HepG2 (cell line): ENCODE measurements around the gene AMIGO3. TPM values are rescaled to one million over a fixed set of nuclear protein-coding genes. Genes with fewer than 3 reads are reported as not detected.

Experiments used
- ATAC-seq: fragments of 200-7000 bp; cut with Tn5 transposase; 3 replicates; pipeline ENCODE4 v1.9.1; 2020; ENCODE audit warnings: mild to moderate bottlenecking, moderate library complexity
- Bru-seq: library from RNA; stranded (reverse); fragments of 400-500 nt; gene quantifications from one replicate; lab custom pipeline; 2021; lab: Mats Ljungman, UMichigan
- BruChase-seq, 2 experiments: library from RNA; stranded (reverse); fragments of 400-500 nt; gene quantifications; one replicate each; lab custom pipeline; 2021; lab: Mats Ljungman, UMichigan
- BruUV-seq: library from RNA; stranded (reverse); fragments of 400-500 nt; replicated peaks from 2 replicates; lab custom pipeline; 2021; lab: Mats Ljungman, UMichigan
- CTCF ChIA-PET: fragments of 300-600 bp; formaldehyde crosslinking; extraction: SDS; loops from one replicate; lab custom pipeline; 2021; ENCODE audit warnings: low total read pairs, inconsistent platforms, low intra/inter-chr PET ratio; lab: Yijun Ruan, JAX
- POLR2A ChIA-PET: fragments of 350-600 bp; sonication (Branson Sonifier 250); formaldehyde crosslinking; loops from one replicate; lab custom pipeline; 2020; ENCODE audit warnings: antibody characterized with exemption, inconsistent platforms; lab: Yijun Ruan, JAX
- DNase-seq: peaks from one replicate; pipeline ENCODE4 v3.0.0-alpha.2; 2015; ENCODE audit warnings: low spot score
- FAIRE-seq: peaks from 3 replicates; lab custom pipeline; 2011; peaks lifted over from hg19 to GRCh38; lab: Jason Lieb, UNC
- H2AFZ ChIP-seq: one replicate; pipeline ENCODE4 v1.6.1; 2011; ENCODE audit warnings: low read length, inconsistent platforms
- H3K27ac ChIP-seq: fragments of 300-600 bp; 3 replicates; pipeline ENCODE4 v1.8.0; 2011; ENCODE audit warnings: mixed run types, mild to moderate bottlenecking, mixed read lengths, low read length, inconsistent platforms; ENCODE audit not compliant: insufficient read depth; ENCODE audit errors: extremely low read length
- H3K27me3 ChIP-seq, 2 experiments: fragments of 200-600 bp in 1 of 2; 2 replicates in 1 of 2; 3 replicates in 1 of 2; pipeline versions ENCODE4 v1.6.0 to v1.8.0; 2011; ENCODE audit warnings: low read length in 2 of 2, mild to moderate bottlenecking in 2 of 2, moderate library complexity in 2 of 2, inconsistent platforms in 1 of 2; ENCODE audit not compliant: insufficient read depth in 2 of 2, control insufficient read depth in 1 of 2
- H3K36me3 ChIP-seq, 2 experiments: fragments of 200-600 bp in 1 of 2; replicated peaks in 1 of 2; 2 replicates in 1 of 2; 3 replicates in 1 of 2; pipeline versions ENCODE4 v1.5.1 to v1.8.0; 2011; ENCODE audit warnings: low read length in 2 of 2, inconsistent platforms in 1 of 2; ENCODE audit not compliant: insufficient read depth in 2 of 2, control insufficient read depth in 1 of 2
- H3K4me1 ChIP-seq: 2 replicates; pipeline ENCODE4 v1.5.1; 2012; ENCODE audit warnings: low read length, inconsistent platforms; ENCODE audit not compliant: insufficient read depth
- H3K4me2 ChIP-seq: 2 replicates; pipeline ENCODE4 v1.6.0; 2011; ENCODE audit warnings: low read depth, low read length, inconsistent platforms
- H3K4me3 ChIP-seq, 3 experiments: fragments of 200-600 bp in 1 of 3; sonication (generic), shearing (Covaris generic) in 1 of 3; replicated peaks in 1 of 3; 2 replicates each; pipeline ENCODE4 v1.5.1; 2011 to 2016; ENCODE audit warnings: low read length in 3 of 3, inconsistent platforms in 2 of 3, low read depth in 2 of 3, mild to moderate bottlenecking in 2 of 3, control low read depth in 1 of 3, mixed read lengths in 1 of 3; ENCODE audit not compliant: insufficient read depth in 1 of 3
- H3K79me2 ChIP-seq: one replicate; pipeline ENCODE4 v1.6.1; 2011; ENCODE audit warnings: low read length, inconsistent platforms; ENCODE audit not compliant: insufficient read depth
- H3K9ac ChIP-seq: 2 replicates; pipeline ENCODE4 v1.6.0; 2011; ENCODE audit warnings: mild to moderate bottlenecking, low read depth, low read length, inconsistent platforms; ENCODE audit not compliant: insufficient read depth
- H3K9me3 ChIP-seq: 2 replicates; pipeline ENCODE4 v1.5.1; 2012; ENCODE audit warnings: mild to moderate bottlenecking, low read length
- H4K20me1 ChIP-seq: 2 replicates; pipeline ENCODE4 v1.6.0; 2011; ENCODE audit warnings: inconsistent platforms, mild to moderate bottlenecking, low read length, moderate library complexity; ENCODE audit not compliant: insufficient read depth
- AGO2 ChIP-seq: fragments of 200-400 bp; formaldehyde crosslinking; optimal IDR thresholded peaks from 2 replicates; pipeline ENCODE3; 2017; ENCODE audit warnings: mild to moderate bottlenecking, low read depth, low read length, moderate library complexity
- AKAP8 ChIP-seq: sonication (generic); formaldehyde crosslinking; IDR thresholded peaks from 2 replicates; pipeline ENCODE4 v1.5.1; 2020; ENCODE audit warnings: mild to moderate bottlenecking, missing genetic modification reagents
- HNRNPH1 ChIP-seq: fragments of 200-400 bp; formaldehyde crosslinking; optimal IDR thresholded peaks from 2 replicates; pipeline ENCODE3; 2017; ENCODE audit warnings: mild to moderate bottlenecking, low read depth, low read length
- HNRNPL ChIP-seq: fragments of 200-400 bp; formaldehyde crosslinking; IDR thresholded peaks from 2 replicates; pipeline ENCODE4 v1.6.1; 2017; ENCODE audit warnings: mild to moderate bottlenecking, low read depth, low read length
- NFYB ChIP-seq: sonication (generic); formaldehyde crosslinking; IDR thresholded peaks from 2 replicates; pipeline ENCODE4 v1.4.0; 2020; ENCODE audit warnings: missing genetic modification reagents
- PCBP1 ChIP-seq: fragments of 200-400 bp; formaldehyde crosslinking; IDR thresholded peaks from 2 replicates; pipeline ENCODE4 v1.6.1; 2017; ENCODE audit warnings: mild to moderate bottlenecking, low read depth, low read length, borderline replicate concordance
- POLR2A ChIP-seq, 2 experiments: IDR thresholded peaks; 2 replicates each; pipeline ENCODE4 v1.6.1; 2011; ENCODE audit warnings: low read depth in 2 of 2, low read length in 2 of 2, mild to moderate bottlenecking in 1 of 2, moderate library complexity in 1 of 2; ENCODE audit not compliant: insufficient read depth in 1 of 2
- RAD21 ChIP-seq: fragments of 450-650 bp; formaldehyde crosslinking; IDR thresholded peaks from 2 replicates; pipeline ENCODE4 v1.5.0; 2020; ENCODE audit warnings: mild to moderate bottlenecking
- RBFOX2 ChIP-seq: fragments of 200-400 bp; formaldehyde crosslinking; IDR thresholded peaks from 2 replicates; pipeline ENCODE4 v1.6.1; 2017; ENCODE audit warnings: low read depth, mild to moderate bottlenecking, low read length
- RBM22 ChIP-seq: fragments of 200-400 bp; formaldehyde crosslinking; optimal IDR thresholded peaks from 2 replicates; pipeline ENCODE3; 2017; ENCODE audit warnings: mild to moderate bottlenecking, low read length, moderate library complexity
- ZMYM2 ChIP-seq: sonication (generic); formaldehyde crosslinking; IDR thresholded peaks from 2 replicates; pipeline ENCODE4 v1.8.0; 2022; ENCODE audit warnings: mild to moderate bottlenecking, missing genetic modification reagents
- ZNF326 ChIP-seq: sonication (generic); formaldehyde crosslinking; IDR thresholded peaks from 2 replicates; pipeline ENCODE4 v1.4.0; 2020; ENCODE audit warnings: missing genetic modification reagents, borderline replicate concordance
- ZNF775 ChIP-seq: sonication (generic); formaldehyde crosslinking; IDR thresholded peaks from 2 replicates; pipeline ENCODE4 v1.4.0; 2020; ENCODE audit warnings: missing genetic modification reagents, mild to moderate bottlenecking, moderate library complexity, borderline replicate concordance
- WGBS: methylation state at CpG from one replicate; pipeline ENCODE4 v1.1.6; 2017; ENCODE audit warnings: low lambda C conversion rate; 5-methylcytosine and 5-hydroxymethylcytosine counted together
- in situ Hi-C: cut with HindIII; loops from 2 replicates; pipeline ENCODE4 v1.10.0; 2017; ENCODE audit warnings: low pct_unique_long_range_greater_than_20kb; ENCODE audit not compliant: extremely low pct_ligation_motif_present
- intact Hi-C: fragments of 100-400 bp; cut with micrococcal nuclease; formaldehyde crosslinking; loops from one replicate; pipeline ENCODE4 v1.10.0; 2022; ENCODE audit not compliant: unreplicated experiment
- long read RNA-seq, 2 experiments: library from RNA in 1 of 2; library from polyadenylated mRNA in 1 of 2; stranded (forward) in 1 of 2; unstranded in 1 of 2; transcript quantifications; one replicate each; pipeline ENCODE4 v2.0.0, GENCODE V29; 2019 to 2022
- polyA minus RNA-seq, 3 experiments: library from RNA; depleted of rRNA, polyadenylated mRNA; stranded (reverse); fragments of >200 nt; gene quantifications; 2 replicates each; pipeline ENCODE4 v1.2.3, GENCODE V29; 2011; ENCODE audit warnings: low replicate concordance in 1 of 3
- polyA plus RNA-seq, 8 experiments: library from polyadenylated mRNA; depleted of rRNA in 3 of 8; stranded (reverse) in 7 of 8; unstranded in 1 of 8; fragments of >200 nt; fragmentation: Illumina TruSeq in 4 of 8; extraction: Trizol in 4 of 8; gene quantifications; 2 replicates each; pipeline versions ENCODE4 v1.2.1 to v1.2.3, GENCODE V29; 2011 to 2016; ENCODE audit warnings: low read depth in 4 of 8, missing spikeins in 1 of 8, mixed read lengths in 1 of 8; ENCODE audit not compliant: insufficient read depth in 1 of 8
- total RNA-seq, 5 experiments: library from RNA; depleted of rRNA; stranded (reverse); fragments of >200 nt; fragmentation: Illumina TruSeq; extraction: Trizol; gene quantifications; 2 replicates each; pipeline ENCODE4 v1.2.3, GENCODE V29; 2016; ENCODE audit warnings: low read depth in 1 of 5
- TF ChIP-seq, protein P1 (sequence below): sonication (generic); formaldehyde crosslinking; IDR thresholded peaks from 2 replicates; pipeline ENCODE4 v1.4.0; 2020; ENCODE audit warnings: missing genetic modification reagents

Gene AMIGO3, protein sequence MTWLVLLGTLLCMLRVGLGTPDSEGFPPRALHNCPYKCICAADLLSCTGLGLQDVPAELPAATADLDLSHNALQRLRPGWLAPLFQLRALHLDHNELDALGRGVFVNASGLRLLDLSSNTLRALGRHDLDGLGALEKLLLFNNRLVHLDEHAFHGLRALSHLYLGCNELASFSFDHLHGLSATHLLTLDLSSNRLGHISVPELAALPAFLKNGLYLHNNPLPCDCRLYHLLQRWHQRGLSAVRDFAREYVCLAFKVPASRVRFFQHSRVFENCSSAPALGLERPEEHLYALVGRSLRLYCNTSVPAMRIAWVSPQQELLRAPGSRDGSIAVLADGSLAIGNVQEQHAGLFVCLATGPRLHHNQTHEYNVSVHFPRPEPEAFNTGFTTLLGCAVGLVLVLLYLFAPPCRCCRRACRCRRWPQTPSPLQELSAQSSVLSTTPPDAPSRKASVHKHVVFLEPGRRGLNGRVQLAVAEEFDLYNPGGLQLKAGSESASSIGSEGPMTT
- 0.35 TPM in 1 of 2 replicates, not detected in the other for total RNA-seq (2016; rRNA removed; fragmentation: Illumina TruSeq; extraction: Trizol)
- total RNA-seq (2016; cell fraction: cytosol; rRNA removed; fragmentation: Illumina TruSeq; extraction: Trizol; ENCODE audit: low read depth), result 0.18 and 0.51 TPM in 2 replicates
- total RNA-seq (2016; cell fraction: insoluble cytoplasmic fraction; rRNA removed; fragmentation: Illumina TruSeq; extraction: Trizol), result 0.13 and 0.45 TPM in 2 replicates
- 0.19 TPM in 1 of 2 replicates, not detected in the other for total RNA-seq (2016; cell fraction: membrane; rRNA removed; fragmentation: Illumina TruSeq; extraction: Trizol)
- total RNA-seq (2016; cell fraction: nucleus; rRNA removed; fragmentation: Illumina TruSeq; extraction: Trizol), result not detected in 2 replicates
- polyA plus RNA-seq (2011; rRNA removed), result 0.21 TPM in 1 of 2 replicates, not detected in the other
- polyA plus RNA-seq (2011; cell fraction: cytosol; rRNA removed), result 0.03 and 0.07 TPM in 2 replicates
- 3.1 and 7.8 TPM in 2 replicates for polyA plus RNA-seq (2011; cell fraction: nucleus; rRNA removed)
- polyA plus RNA-seq (2012), result 0.36 TPM in 1 of 2 replicates, not detected in the other
- polyA plus RNA-seq (2016; cell fraction: cytosol; fragmentation: Illumina TruSeq; extraction: Trizol; ENCODE audit: low read depth), result 0.40 and 0.44 TPM in 2 replicates
- polyA plus RNA-seq (2016; cell fraction: insoluble cytoplasmic fraction; fragmentation: Illumina TruSeq; extraction: Trizol; ENCODE audit: low read depth), result 0.73 and 0.79 TPM in 2 replicates
- polyA plus RNA-seq (2016; cell fraction: membrane; fragmentation: Illumina TruSeq; extraction: Trizol; ENCODE audit: low read depth), result 0.40 and 0.43 TPM in 2 replicates
- 0.53 and 1.7 TPM in 2 replicates for polyA plus RNA-seq (2016; cell fraction: nucleus; fragmentation: Illumina TruSeq; extraction: Trizol; ENCODE audit: insufficient read depth, low read depth)
- polyA minus RNA-seq (2011; rRNA and poly(A)+ RNA removed; ENCODE audit: low replicate concordance), result 1.8 and 3.5 TPM in 2 replicates
- polyA minus RNA-seq (2011; cell fraction: cytosol; rRNA and poly(A)+ RNA removed), result 0.26 and 0.30 TPM in 2 replicates
- polyA minus RNA-seq (2011; cell fraction: nucleus; rRNA and poly(A)+ RNA removed), result 0.75 and 2.1 TPM in 2 replicates
- Bru-seq, nascent RNA, result not detected
- BruChase-seq, experiment 1, labeled RNA remaining after a 6-hour chase, result percentile 35 among the genes with signal in this experiment
- not detected for BruChase-seq, experiment 2, labeled RNA remaining after a 2-hour chase
- long read RNA-seq, experiment 1, partial matches to known transcripts, result 0 of 1 reads
- long read RNA-seq, experiment 1, other reads (novel, unspliced or antisense), result 0 of 1 reads
- long read RNA-seq, experiment 2, transcript AMIGO3-201 (1 exons, 2,862 nt), result major isoform, 6 of 6 reads
- long read RNA-seq, experiment 2, partial matches to known transcripts, result 0 of 6 reads
- long read RNA-seq, experiment 2, other reads (novel, unspliced or antisense), result 0 of 6 reads

DNA sequence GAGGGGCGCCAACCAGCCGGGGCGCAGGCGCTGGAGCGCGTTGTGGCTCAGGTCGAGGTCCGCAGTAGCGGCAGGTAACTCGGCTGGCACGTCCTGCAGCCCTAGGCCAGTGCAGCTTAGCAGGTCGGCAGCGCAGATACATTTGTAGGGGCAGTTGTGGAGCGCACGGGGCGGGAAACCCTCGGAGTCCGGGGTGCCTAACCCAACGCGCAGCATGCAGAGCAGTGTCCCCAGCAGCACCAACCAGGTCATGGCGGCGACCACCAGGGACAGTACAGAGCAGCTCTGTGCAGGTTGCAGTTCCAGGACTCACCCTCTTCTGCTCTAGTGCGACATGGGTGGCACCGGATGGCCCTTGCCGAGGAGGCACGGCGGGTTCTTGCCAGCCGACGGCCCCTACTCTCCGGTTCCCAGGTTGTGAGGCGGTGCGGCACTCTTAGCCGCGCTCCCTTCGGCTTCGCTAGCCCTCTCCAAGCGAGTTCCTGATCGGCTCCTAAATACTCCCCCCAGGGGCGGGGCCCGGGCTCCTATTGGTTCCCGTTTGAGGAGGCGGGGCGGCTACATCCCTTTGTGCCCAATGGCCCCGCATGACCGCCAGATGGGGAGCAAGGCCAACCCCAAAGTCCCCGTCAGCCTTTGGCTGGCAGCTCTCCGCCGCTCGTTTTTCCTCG, at the start of gene AMIGO3:
Gene AMIGO3 (minus strand): TSS at position 471 of the 671 bp plus-strand sequence. CDS start 219 bp downstream, at position 252.
- WGBS, result 97% methylated on average over 47 of the region's 50 CpGs

More for the DNA sequence above, at the start of gene AMIGO3:
- Histone ChIP-seq H3K4me1 (peaks cover 10% of the 10 kb centered on the region), H3K27ac (no peak within 1 kb of the TSS), H3K27me3 (no peaks in the 10 kb centered on the region), H2AFZ (no peak within 1 kb of the TSS), H3K4me3 (no peak within 1 kb of the TSS), H3K9ac (no peak within 1 kb of the TSS)
- ChIA-PET POLR2A (no interaction called here), CTCF (no interaction called here)
- in situ Hi-C loops (no loop called here), intact Hi-C loops (no loop called here)
- no peak for DNase-seq
- BruUV-seq, result no TSS peak
- no peak for TF ChIP-seq HNRNPH1
- peak; percentile 51; the same call in 1 of the 2 replicates for TF ChIP-seq RBFOX2
- TF ChIP-seq ZNF775 (CRISPR knock-in tag), result no peak
- TF ChIP-seq AKAP8 (CRISPR knock-in tag), result peak; percentile 51; the same call in 1 of the 2 replicates
- TF ChIP-seq RBM22, result peak; percentile 69
- TF ChIP-seq ZMYM2, result no peak
- 0 out of 2 replicates have a peak, but pooled peaks have one; percentile 24 for TF ChIP-seq NFYB (CRISPR knock-in tag)
- TF ChIP-seq POLR2A (IDR thresholded peaks at IDR 0.05; ENCODE audit: insufficient read depth in 1 of 2, low read depth in 2 of 2, low read length in 2 of 2), result peak in 1 of 2 experiments; percentile 40; a peak in 1 of 4 replicates
- 0 out of 2 replicates have a peak, but pooled peaks have one; percentile 32 for TF ChIP-seq HNRNPL
- TF ChIP-seq PCBP1, result 0 out of 2 replicates have a peak, but pooled peaks have one; percentile 28
- TF ChIP-seq AGO2, result peak; percentile 86
- TF ChIP-seq RAD21 (CRISPR knock-in tag), result peak; percentile 25; the same call in 1 of the 2 replicates
- TF ChIP-seq ZNF326, result 0 out of 2 replicates have a peak, but pooled peaks have one; percentile 41
- TF ChIP-seq, protein P1, sequence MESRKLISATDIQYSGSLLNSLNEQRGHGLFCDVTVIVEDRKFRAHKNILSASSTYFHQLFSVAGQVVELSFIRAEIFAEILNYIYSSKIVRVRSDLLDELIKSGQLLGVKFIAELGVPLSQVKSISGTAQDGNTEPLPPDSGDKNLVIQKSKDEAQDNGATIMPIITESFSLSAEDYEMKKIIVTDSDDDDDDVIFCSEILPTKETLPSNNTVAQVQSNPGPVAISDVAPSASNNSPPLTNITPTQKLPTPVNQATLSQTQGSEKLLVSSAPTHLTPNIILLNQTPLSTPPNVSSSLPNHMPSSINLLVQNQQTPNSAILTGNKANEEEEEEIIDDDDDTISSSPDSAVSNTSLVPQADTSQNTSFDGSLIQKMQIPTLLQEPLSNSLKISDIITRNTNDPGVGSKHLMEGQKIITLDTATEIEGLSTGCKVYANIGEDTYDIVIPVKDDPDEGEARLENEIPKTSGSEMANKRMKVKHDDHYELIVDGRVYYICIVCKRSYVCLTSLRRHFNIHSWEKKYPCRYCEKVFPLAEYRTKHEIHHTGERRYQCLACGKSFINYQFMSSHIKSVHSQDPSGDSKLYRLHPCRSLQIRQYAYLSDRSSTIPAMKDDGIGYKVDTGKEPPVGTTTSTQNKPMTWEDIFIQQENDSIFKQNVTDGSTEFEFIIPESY, result peak; percentile 28; the same call in 1 of the 2 replicates
- TF ChIP-seq, all 625 proteins: peak for 11
- no peaks in the 10 kb centered on the region for H4K20me1 ChIP-seq
- FAIRE-seq, result no peak
- no peak within 1 kb of the TSS for H3K4me2 ChIP-seq
- peak; percentile 9 for ATAC-seq
- H3K9me3 ChIP-seq, result no peaks in the 10 kb centered on the region
- H3K79me2 ChIP-seq, result peaks cover 13% of the 10 kb centered on the region
- peaks cover 16 to 19% of the 10 kb centered on the region in 2 experiments; a peak in 4 of 5 replicates for H3K36me3 ChIP-seq
